MM.1S (cell line): ENCODE measurements around the gene GRAP.

Source experiments
- EZH2 ChIP-seq: fragments of 300-600 bp; sonication (generic); optimal IDR thresholded peaks from 2 replicates; pipeline ENCODE3; 2017; ENCODE audit warnings: low read depth, mild to moderate bottlenecking, antibody characterized with exemption, low read length, mixed read lengths
- TF ChIP-seq, protein P1 (sequence below): fragments of 300-600 bp; sonication (generic); IDR thresholded peaks from 2 replicates; pipeline ENCODE4 v1.5.1; 2016; ENCODE audit warnings: antibody characterized with exemption, low read length, mixed read lengths

DNA sequence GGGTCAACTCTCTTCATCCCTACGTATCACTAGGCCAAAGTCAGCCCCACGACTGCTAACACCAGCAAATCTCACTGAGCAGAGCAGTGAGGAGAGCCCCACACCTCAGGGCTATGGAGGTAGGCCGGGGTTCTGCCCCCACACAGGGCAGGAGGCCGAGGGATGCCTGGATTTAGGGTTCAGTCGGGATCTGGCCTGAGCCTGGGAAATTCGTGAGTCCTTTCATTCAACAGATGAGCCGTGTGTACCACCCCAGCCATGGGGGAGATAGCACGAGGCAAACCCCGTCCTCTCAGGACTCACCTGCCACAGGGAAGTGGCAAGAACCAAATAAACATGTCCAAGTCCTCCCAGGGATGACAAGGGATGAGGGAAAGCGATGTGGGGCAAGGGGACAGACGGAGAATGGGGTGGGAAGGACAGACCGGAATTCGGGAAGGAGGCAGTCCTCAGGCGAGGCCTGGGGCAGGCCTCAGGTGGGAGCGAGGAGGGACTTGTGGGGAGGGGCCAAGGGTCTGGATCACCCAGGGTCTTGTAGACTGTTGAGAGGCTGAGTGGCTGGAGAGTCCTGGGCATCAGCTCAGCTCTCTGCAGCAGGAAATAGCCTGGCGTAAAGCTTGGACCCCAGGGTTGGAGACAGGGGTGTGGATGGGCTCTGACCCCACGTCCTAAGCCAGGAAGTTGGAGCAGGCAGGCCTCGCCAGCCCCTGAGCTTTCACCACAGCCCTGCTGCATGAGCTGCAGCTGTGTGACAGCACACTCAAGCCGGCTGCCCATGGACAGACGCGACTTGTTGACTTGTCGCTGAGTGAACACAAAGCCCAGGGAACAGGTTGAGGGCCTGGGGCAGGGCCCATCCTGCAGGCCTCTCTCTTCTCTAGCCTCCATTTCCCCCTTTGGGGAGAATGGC is 34.3 kb downstream of the GRAP start:
- TF ChIP-seq, protein P1, sequence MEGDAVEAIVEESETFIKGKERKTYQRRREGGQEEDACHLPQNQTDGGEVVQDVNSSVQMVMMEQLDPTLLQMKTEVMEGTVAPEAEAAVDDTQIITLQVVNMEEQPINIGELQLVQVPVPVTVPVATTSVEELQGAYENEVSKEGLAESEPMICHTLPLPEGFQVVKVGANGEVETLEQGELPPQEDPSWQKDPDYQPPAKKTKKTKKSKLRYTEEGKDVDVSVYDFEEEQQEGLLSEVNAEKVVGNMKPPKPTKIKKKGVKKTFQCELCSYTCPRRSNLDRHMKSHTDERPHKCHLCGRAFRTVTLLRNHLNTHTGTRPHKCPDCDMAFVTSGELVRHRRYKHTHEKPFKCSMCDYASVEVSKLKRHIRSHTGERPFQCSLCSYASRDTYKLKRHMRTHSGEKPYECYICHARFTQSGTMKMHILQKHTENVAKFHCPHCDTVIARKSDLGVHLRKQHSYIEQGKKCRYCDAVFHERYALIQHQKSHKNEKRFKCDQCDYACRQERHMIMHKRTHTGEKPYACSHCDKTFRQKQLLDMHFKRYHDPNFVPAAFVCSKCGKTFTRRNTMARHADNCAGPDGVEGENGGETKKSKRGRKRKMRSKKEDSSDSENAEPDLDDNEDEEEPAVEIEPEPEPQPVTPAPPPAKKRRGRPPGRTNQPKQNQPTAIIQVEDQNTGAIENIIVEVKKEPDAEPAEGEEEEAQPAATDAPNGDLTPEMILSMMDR = no peak
- TF ChIP-seq EZH2 = no peak
